K562 (cell line): ENCODE data around the gene GDF2. TPM values are rescaled to one million over a fixed set of nuclear protein-coding genes. Genes with fewer than 3 reads are reported as not detected.

ENCODE experiments used
- CBX1 ChIP-seq: sonication (generic); IDR thresholded peaks from 2 replicates; pipeline ENCODE4 v1.6.1; 2016; ENCODE audit warnings: antibody characterized with exemption, low read depth, mild to moderate bottlenecking
- CXXC5 ChIP-seq: fragments of 250-450 bp; sonication (Bioruptor Pico); IDR thresholded peaks from 2 replicates; pipeline ENCODE4 v1.8.0; 2022; ENCODE audit warnings: inconsistent platforms, mild to moderate bottlenecking, moderate library complexity
- FOXJ3 ChIP-seq: sonication (generic); formaldehyde crosslinking; IDR thresholded peaks from 2 replicates; pipeline ENCODE4 v1.4.0; 2020; ENCODE audit warnings: mild to moderate bottlenecking, missing genetic modification reagents
- HDAC1 ChIP-seq, 2 experiments: fragments of 450-650 bp; IDR thresholded peaks; 2 replicates each; pipeline ENCODE4 v1.6.1; 2016 to 2017; ENCODE audit warnings: inconsistent platforms in 1 of 2, mild to moderate bottlenecking in 1 of 2, moderate library complexity in 1 of 2
- IRF1 ChIP-seq: sonication (generic); formaldehyde crosslinking; IDR thresholded peaks from 2 replicates; pipeline ENCODE4 v1.8.0; 2022; ENCODE audit warnings: missing genetic modification reagents, mild to moderate bottlenecking, borderline replicate concordance
- MYC ChIP-seq, 2 experiments: fragments of 250-450 bp in 1 of 2; sonication (Bioruptor Pico) in 1 of 2; IDR thresholded peaks; 2 replicates each; pipeline versions ENCODE4 v1.5.1 to v1.6.1; 2012 to 2021; ENCODE audit warnings: low read depth in 2 of 2, borderline replicate concordance in 1 of 2, improper control_type of control experiment in 1 of 2, low read length in 1 of 2, mild to moderate bottlenecking in 1 of 2, moderate library complexity in 1 of 2
- NFE2 ChIP-seq: IDR thresholded peaks from 2 replicates; pipeline ENCODE4 v1.6.1; 2014; ENCODE audit warnings: antibody characterized with exemption, low read depth
- PCBP1 ChIP-seq: fragments of 200-400 bp; formaldehyde crosslinking; IDR thresholded peaks from 2 replicates; pipeline ENCODE4 v1.6.1; 2018; ENCODE audit warnings: mild to moderate bottlenecking, low read depth, low read length; ENCODE audit not compliant: poor library complexity, severe bottlenecking
- PTBP1 ChIP-seq: fragments of 200-400 bp; formaldehyde crosslinking; IDR thresholded peaks from 2 replicates; pipeline ENCODE4 v1.6.1; 2017; ENCODE audit warnings: low read depth, low read length
- STAT6 ChIP-seq: sonication (generic); formaldehyde crosslinking; IDR thresholded peaks from 2 replicates; pipeline ENCODE4 v1.8.1; 2023; ENCODE audit warnings: mild to moderate bottlenecking, missing genetic modification reagents
- THAP12 ChIP-seq: fragments of 250-450 bp; sonication (Bioruptor Pico); IDR thresholded peaks from 2 replicates; pipeline ENCODE4 v1.9.0; 2021; ENCODE audit warnings: mild to moderate bottlenecking, inconsistent platforms
- ZNF589 ChIP-seq: fragments of 200-800 bp; sonication (Bioruptor generic); IDR thresholded peaks from 2 replicates; pipeline ENCODE4 v1.6.1; 2016; ENCODE audit warnings: low read depth, missing genetic modification characterization, missing compliant biosample characterization
- polyA plus RNA-seq, 8 experiments: library from polyadenylated mRNA; depleted of rRNA in 4 of 8; stranded (reverse) in 5 of 8; unstranded in 3 of 8; fragments of >200 nt; fragmentation: Nextera tagmentation in 2 of 8; fragmentation: Illumina TruSeq in 1 of 8; extraction: Ambion mirVana in 2 of 8; extraction: Trizol in 1 of 8; gene quantifications; 2 replicates each; pipeline versions ENCODE4 v1.2.1 to v1.2.3, GENCODE V29; 2011 to 2014; ENCODE audit warnings: inconsistent platforms in 1 of 8, missing spikeins in 1 of 8
- total RNA-seq, 7 experiments: library from RNA; depleted of rRNA in 6 of 7; stranded (reverse); fragments of >200 nt in 6 of 7; fragmentation: Illumina TruSeq in 2 of 7; extraction: Trizol in 2 of 7; gene quantifications; 2 replicates each; pipeline versions ENCODE4 v1.2.1 to v1.2.3, GENCODE V29; 2011 to 2021; ENCODE audit warnings: low replicate concordance in 1 of 7
- TF ChIP-seq, protein P1 (sequence below): sonication (generic); formaldehyde crosslinking; IDR thresholded peaks from 2 replicates; pipeline ENCODE4 v1.8.1; 2022; ENCODE audit warnings: missing genetic modification reagents
- TF ChIP-seq, protein P2 (sequence below): sonication (generic); formaldehyde crosslinking; IDR thresholded peaks from 2 replicates; pipeline ENCODE4 v1.8.0; 2022; ENCODE audit warnings: missing genetic modification reagents, mild to moderate bottlenecking, borderline replicate concordance

Gene GDF2
- total and polyA plus RNA-seq, 9 of the 15 experiments (the other 6 are each of a cell fraction or from before 2014, with no cell fraction given) = 0.08 to 0.58 (median 0.27) TPM; not detected in 2

- TF ChIP-seq STAT6 (CRISPR knock-in tag) (no peak), HDAC1 (IDR thresholded peaks at IDR 0.05) (peak in 1 of 2 experiments; percentile 37; a peak in 1 of 4 replicates), NFE2 (peak; percentile 5; the same call in 1 of the 2 replicates), IRF1 (CRISPR knock-in tag) (no peak), FOXJ3 (no peak), PTBP1 (no peak), PCBP1 (no peak), MYC (IDR thresholded peaks at IDR 0.05; ENCODE audit: low read depth, low read length) (peak; percentile 41; the same call in 1 of the 2 replicates), MYC (CRISPR knock-in tag; IDR thresholded peaks at IDR 0.05; ENCODE audit: borderline replicate concordance, low read depth) (no peak), CBX1 (no peak), THAP12 (CRISPR knock-in tag) (no peak), CXXC5 (CRISPR knock-in tag) (no peak), ZNF589 (CRISPR knock-in tag) (no peak)
- TF ChIP-seq, protein P1, sequence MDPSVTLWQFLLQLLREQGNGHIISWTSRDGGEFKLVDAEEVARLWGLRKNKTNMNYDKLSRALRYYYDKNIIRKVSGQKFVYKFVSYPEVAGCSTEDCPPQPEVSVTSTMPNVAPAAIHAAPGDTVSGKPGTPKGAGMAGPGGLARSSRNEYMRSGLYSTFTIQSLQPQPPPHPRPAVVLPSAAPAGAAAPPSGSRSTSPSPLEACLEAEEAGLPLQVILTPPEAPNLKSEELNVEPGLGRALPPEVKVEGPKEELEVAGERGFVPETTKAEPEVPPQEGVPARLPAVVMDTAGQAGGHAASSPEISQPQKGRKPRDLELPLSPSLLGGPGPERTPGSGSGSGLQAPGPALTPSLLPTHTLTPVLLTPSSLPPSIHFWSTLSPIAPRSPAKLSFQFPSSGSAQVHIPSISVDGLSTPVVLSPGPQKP (CRISPR knock-in tag) = no peak
- TF ChIP-seq, protein P2, sequence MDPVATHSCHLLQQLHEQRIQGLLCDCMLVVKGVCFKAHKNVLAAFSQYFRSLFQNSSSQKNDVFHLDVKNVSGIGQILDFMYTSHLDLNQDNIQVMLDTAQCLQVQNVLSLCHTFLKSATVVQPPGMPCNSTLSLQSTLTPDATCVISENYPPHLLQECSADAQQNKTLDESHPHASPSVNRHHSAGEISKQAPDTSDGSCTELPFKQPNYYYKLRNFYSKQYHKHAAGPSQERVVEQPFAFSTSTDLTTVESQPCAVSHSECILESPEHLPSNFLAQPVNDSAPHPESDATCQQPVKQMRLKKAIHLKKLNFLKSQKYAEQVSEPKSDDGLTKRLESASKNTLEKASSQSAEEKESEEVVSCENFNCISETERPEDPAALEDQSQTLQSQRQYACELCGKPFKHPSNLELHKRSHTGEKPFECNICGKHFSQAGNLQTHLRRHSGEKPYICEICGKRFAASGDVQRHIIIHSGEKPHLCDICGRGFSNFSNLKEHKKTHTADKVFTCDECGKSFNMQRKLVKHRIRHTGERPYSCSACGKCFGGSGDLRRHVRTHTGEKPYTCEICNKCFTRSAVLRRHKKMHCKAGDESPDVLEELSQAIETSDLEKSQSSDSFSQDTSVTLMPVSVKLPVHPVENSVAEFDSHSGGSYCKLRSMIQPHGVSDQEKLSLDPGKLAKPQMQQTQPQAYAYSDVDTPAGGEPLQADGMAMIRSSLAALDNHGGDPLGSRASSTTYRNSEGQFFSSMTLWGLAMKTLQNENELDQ (CRISPR knock-in tag) = no peak
Observed at GRCh38 chr10:47306387-47307210, 15.7 kb upstream of the GDF2 start (continued).
